Fibroblast of the aortic adventitia (primary cell): ENCODE data around the gene SLC38A10. TPM values are rescaled to one million over a fixed set of nuclear protein-coding genes. Genes with fewer than 3 reads are reported as not detected.

Source experiments
- DNase-seq: peaks from one replicate; pipeline ENCODE4 v3.0.0-alpha.2; 2010; ENCODE audit warnings: low read depth
- H3K4me3 ChIP-seq: 2 replicates; pipeline ENCODE4 v1.5.1; 2011; ENCODE audit warnings: low read depth, mild to moderate bottlenecking, control low read depth, low read length, moderate library complexity
- CTCF ChIP-seq: IDR thresholded peaks from 2 replicates; pipeline ENCODE4 v1.5.1; 2011; ENCODE audit warnings: mild to moderate bottlenecking, low read length, control low read depth, inconsistent platforms; ENCODE audit not compliant: insufficient read depth
- total RNA-seq: library from RNA; depleted of rRNA; stranded (reverse); fragments of >200 nt; gene quantifications from 2 replicates; pipeline ENCODE4 v1.2.3, GENCODE V29; 2012; ENCODE audit warnings: low replicate concordance

SLC38A10 gene
- total RNA-seq, 1 donor, result 49.5 TPM

DNA sequence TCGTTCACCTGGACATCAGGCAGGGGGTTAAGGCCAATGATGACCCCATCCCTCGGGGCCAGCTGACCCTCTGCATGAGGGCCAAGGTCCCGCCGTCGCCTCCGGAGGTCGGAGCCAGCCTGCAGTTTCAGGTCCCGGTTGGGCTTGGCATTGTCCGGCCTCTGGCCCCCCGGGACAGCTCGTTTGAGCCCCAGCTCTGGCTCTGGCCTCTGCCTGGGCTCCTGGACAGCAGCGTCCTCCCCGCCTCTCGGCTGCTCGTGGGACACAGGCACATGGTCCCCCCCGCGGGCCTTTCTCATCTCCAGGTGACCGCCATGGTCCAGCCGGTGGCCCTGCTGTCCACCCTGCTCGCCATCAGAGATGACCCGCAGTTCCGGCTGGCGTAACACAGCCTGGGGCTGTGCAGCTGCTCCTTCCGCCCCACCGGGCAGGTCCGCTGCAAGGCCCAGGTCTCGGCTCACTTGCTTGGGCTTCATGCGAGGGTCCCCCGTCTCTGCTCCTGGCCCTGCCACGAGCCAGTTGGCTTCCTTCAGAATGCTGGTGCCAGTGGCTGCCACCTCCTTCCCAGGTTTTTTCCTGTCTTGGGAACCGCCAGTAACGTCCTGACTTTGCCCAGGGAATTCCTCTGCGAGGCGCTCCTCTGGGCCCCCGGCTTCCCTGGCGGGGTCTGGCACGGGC is 49.3 kb downstream of the SLC38A10 start:
- H3K4me3 ChIP-seq, result no peak overlapping the region
- TF ChIP-seq CTCF, result no peak
- DNase-seq, result no peak

GRCh38 chr17:81245024-81245664 is 50.0 kb downstream of the SLC38A10 start:
- no peak overlapping the region for H3K4me3 ChIP-seq
- no peak for TF ChIP-seq CTCF
- DNase-seq, result peak; percentile 47

- H3K4me3 ChIP-seq, result no peak overlapping the region
- DNase-seq, result no peak
- no peak for TF ChIP-seq CTCF
These were observed 50.6 kb downstream of the SLC38A10 start for GRCh38 chr17:81244358-81245023.

DNA sequence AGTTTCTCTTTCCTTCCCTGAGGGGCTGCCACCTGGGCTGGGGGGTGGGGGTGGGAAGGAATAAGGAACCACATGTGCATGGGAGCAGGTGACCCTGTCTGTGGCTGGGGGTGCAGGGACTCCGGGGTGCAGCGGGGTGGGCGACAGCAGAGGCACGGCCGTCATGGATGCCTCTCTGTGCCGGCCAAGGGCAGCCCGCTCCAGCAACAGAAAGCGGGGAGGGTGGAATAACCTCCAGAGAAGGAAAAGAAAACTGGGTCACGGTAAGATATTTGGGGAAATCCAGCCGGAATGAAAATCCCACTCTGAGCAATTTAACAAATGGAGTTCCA is 51.8 kb downstream of the SLC38A10 start:
- no peak for DNase-seq
- TF ChIP-seq CTCF, result no peak
- H3K4me3 ChIP-seq, result no peak overlapping the region

DNA sequence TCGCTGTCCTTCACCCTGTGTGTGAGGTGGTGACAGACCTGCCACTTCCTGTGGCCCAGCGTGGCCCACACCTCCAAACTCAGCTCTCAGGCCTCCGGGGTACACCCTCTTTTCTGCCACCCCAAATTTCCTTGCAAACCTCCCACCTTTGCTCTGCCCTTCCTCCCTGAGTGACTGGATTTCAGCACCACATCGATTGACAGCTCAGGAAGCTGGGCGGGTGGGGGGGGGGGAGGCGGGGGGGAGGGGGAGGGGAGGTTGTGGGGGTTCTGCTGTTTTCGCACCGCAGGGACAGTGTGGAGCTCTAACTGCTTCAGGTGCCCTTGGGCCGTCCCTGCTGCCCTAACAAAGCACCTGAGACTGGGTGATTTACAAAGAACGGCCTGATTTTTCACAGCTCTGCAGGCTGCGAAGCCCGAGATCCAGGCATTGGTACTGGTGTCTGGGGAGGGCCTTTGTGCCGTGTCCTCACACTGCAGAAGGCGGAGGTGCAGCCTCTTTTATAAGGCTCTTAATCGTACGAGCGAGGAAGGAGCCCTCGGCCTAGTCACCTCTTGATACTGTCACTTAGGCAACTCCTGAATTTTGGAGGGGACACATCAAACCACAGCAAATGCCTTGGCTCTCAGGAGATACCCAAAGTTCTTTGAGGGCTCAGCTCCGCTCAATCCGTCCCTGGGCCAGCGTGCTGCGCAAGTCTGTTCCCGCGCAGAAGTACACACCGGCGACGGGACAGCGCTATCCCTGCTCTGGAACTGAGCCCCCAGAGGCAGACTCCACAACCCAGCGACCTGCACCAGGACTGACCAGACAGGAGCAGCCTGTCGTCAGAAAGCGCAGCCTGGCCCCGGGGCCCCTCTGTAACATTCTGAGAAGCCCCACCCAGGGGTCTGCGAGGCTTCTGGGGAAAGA is 52.4 kb downstream of the SLC38A10 start:
- no peak overlapping the region for H3K4me3 ChIP-seq
- no peak for TF ChIP-seq CTCF
- no peak for DNase-seq

DNA sequence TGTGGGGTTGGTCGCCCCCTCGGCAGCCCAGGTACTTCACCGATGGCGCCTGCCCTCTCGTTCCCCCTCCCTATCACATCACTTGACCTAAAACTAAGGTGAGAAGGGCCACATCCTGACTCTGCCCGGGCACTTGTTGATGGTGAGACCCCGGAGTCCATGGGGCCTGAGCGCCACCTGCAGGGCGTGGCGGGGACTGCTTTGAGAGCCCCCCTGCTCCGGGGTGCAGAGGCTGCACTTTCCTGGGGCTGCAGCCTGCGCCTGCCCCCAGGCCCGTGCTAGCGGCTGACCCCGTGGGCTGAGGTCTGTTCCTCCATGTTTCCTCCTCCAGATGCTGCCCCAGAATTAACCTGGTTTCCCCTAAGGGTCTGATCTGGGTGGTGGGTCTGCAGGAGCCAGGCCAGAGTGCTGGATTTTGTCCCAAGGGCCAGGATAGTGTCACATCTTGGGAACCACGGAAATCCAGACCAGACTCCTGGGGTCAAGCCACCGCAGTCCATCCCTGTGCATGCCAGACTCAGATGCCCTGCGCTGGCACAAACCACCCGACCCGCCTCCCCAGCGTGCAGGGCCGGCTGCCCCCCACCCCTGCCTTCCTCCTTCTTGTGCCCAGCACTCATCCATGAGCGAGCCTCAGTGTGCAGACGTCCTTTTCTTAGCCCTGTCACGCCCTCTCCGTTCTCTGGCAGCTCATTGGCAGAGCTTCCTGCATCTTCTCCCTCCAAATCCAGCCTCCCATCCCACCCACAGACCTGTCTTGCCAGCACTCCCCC is 53.3 kb downstream of the SLC38A10 start:
- TF ChIP-seq CTCF, result peak; percentile 79
- DNase-seq, result peak; percentile 36
- H3K4me3 ChIP-seq, result no peak overlapping the region
